ENCODE results near the gene LCORL.

The LCORL gene

DNA sequence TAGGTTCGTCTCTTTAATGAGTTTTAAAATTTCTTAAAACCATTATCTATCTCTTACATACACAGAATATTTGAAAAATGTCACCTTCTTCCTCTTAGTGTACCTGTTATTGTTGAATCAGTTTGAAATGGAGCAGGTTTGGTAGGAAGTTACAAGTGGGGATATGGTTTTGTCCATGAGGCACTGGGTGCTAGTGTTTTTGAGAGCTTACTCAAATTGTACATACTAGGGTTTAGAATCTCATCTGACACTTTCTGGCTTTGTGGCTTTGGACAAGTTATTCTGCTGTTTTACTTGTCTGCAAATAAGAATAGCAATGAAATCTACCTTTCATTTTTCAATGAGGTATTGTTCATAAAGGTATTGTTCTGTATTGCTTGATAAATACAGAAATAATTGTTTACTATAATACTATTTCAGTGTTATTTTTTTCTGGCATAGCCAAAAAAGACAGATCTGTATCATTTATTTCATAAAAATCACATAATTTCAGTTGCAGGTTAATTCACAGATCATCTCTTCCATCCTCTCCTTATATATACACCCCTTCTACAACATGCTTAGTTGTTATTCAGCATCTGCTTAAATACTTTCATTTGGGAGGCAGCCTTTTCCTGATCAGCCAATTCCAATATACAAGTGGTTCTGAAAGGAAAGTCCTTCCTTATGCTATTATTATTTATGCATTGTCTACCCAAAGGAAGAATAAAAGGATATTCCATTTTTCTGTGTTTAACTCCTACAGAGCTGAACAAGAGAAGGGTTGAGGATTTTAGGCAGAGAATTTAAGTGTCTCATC lies 197.5 kb downstream of the LCORL start:
- H3K27ac ChIP-seq (ENCODE audit: low read depth, low read length), result no peak overlapping the region
- H3K9ac ChIP-seq (ENCODE audit: low read length in 5 of 5), result no peak overlapping the region
- H3K4me3 ChIP-seq (ENCODE audit: low read depth in 1 of 5, low read length in 5 of 5), result no peak overlapping the region
- no peaks in the 10 kb centered on the region for H3K36me3 ChIP-seq (ENCODE audit: control insufficient read depth in 5 of 5, insufficient read depth in 5 of 5, low read length in 5 of 5)
- H3K4me1 ChIP-seq (ENCODE audit: control insufficient read depth in 5 of 5, insufficient read depth in 5 of 5, low read length in 5 of 5), result no peaks in the 10 kb centered on the region
- no peaks in the 10 kb centered on the region for H3K27me3 ChIP-seq (ENCODE audit: control insufficient read depth in 5 of 5, insufficient read depth in 4 of 5, low read length in 5 of 5)
- no peaks in the 10 kb centered on the region for H3K9me3 ChIP-seq (ENCODE audit: control insufficient read depth in 5 of 5, low read length in 5 of 5)

DNA sequence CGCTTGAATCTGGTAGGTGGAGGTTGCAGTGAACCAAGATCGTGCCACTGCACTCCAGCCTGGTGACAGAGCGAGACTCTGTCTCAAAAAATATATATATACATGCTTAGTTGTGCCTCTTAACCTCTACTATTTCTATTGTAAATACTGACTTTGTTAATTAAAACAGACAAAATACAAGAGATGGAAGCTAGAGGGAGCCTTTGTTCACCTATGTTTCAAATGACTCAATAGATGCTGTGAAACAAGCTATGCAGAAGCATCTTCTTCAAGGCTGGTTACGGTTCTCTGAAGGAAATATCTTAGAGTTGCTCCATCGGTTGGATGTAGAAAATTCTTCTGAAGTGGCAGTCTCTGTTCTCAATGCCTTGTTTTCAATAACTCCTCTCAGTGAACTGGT lies 204.5 kb downstream of the LCORL start:
- no peaks in the 10 kb centered on the region for H3K36me3 ChIP-seq (ENCODE audit: control insufficient read depth in 5 of 5, insufficient read depth in 5 of 5, low read length in 5 of 5)
- H3K9me3 ChIP-seq (ENCODE audit: control insufficient read depth in 5 of 5, low read length in 5 of 5), result no peaks in the 10 kb centered on the region
- no peak overlapping the region for H3K27ac ChIP-seq (ENCODE audit: low read depth, low read length)
- no peaks in the 10 kb centered on the region for H3K4me1 ChIP-seq (ENCODE audit: control insufficient read depth in 5 of 5, insufficient read depth in 5 of 5, low read length in 5 of 5)
- H3K4me3 ChIP-seq (ENCODE audit: low read depth in 1 of 5, low read length in 5 of 5), result no peak overlapping the region
- no peaks in the 10 kb centered on the region for H3K27me3 ChIP-seq (ENCODE audit: control insufficient read depth in 5 of 5, insufficient read depth in 4 of 5, low read length in 5 of 5)
- no peak overlapping the region for H3K9ac ChIP-seq (ENCODE audit: low read length in 5 of 5)

DNA sequence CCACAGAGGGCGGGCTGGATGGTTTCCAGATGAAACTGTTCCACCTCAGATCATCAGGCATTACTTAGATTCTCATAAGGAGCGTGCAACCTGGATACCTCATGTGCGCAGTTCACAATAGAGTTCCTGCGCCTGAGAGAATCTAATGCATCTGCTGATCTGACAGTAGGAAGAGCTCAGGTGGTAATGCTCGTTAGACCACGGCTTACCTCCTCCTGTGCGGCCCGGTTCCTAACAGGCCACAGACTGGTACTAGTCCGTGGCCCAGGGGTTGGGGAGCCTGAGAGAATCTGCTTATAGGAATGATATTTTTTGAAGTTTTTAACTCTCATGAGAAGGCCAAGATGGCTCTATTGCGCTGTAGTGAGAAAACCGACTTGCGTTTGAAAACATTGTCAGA lies 205.4 kb downstream of the LCORL start:
- Histone ChIP-seq H3K27me3 (ENCODE audit: control insufficient read depth in 5 of 5, insufficient read depth in 4 of 5, low read length in 5 of 5) (no peaks in the 10 kb centered on the region), H3K4me1 (ENCODE audit: control insufficient read depth in 5 of 5, insufficient read depth in 5 of 5, low read length in 5 of 5) (peaks cover 0 to 6% (median 4%) of the 10 kb centered on the region in 5 donors), H3K9me3 (ENCODE audit: control insufficient read depth in 5 of 5, low read length in 5 of 5) (no peaks in the 10 kb centered on the region)

DNA sequence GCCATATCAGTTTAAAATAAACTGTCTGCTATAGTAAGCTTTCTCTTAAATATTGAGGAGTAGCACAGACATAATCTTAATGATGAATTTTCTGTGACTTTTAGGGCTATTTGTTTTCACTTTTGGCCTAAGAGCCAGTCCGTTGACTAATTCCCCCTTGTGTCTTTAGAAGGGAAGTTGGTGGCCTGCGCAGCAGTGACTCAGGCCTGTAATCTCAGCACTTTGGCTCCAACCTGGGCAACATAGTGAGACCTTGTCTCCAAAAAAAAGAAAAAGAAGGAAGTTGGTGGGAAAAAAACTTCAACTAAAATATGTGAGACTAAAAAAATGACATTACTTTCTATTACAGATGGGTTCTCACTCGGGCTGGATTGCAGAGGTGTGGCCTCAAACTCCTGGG lies 207.4 kb downstream of the LCORL start:
- Histone ChIP-seq H3K4me3 (ENCODE audit: low read depth in 1 of 5, low read length in 5 of 5) (no peak overlapping the region), H3K9me3 (ENCODE audit: control insufficient read depth in 5 of 5, low read length in 5 of 5) (no peaks in the 10 kb centered on the region), H3K36me3 (ENCODE audit: control insufficient read depth in 5 of 5, insufficient read depth in 5 of 5, low read length in 5 of 5) (no peaks in the 10 kb centered on the region), H3K27me3 (ENCODE audit: control insufficient read depth in 5 of 5, insufficient read depth in 4 of 5, low read length in 5 of 5) (no peaks in the 10 kb centered on the region), H3K4me1 (ENCODE audit: control insufficient read depth in 5 of 5, insufficient read depth in 5 of 5, low read length in 5 of 5) (peaks cover 0 to 19% (median 16%) of the 10 kb centered on the region in 5 donors), H3K9ac (ENCODE audit: low read length in 5 of 5) (no peak overlapping the region), H3K27ac (ENCODE audit: low read depth, low read length) (no peak overlapping the region)

More for the DNA sequence above, 205.4 kb downstream of the LCORL start:
- Histone ChIP-seq H3K27ac (ENCODE audit: low read depth, low read length) (no peak overlapping the region), H3K4me3 (ENCODE audit: low read depth in 1 of 5, low read length in 5 of 5) (no peak overlapping the region), H3K9ac (ENCODE audit: low read length in 5 of 5) (peak overlapping the region in 1 of 5 donors; percentile 20), H3K36me3 (ENCODE audit: control insufficient read depth in 5 of 5, insufficient read depth in 5 of 5, low read length in 5 of 5) (no peaks in the 10 kb centered on the region)

DNA sequence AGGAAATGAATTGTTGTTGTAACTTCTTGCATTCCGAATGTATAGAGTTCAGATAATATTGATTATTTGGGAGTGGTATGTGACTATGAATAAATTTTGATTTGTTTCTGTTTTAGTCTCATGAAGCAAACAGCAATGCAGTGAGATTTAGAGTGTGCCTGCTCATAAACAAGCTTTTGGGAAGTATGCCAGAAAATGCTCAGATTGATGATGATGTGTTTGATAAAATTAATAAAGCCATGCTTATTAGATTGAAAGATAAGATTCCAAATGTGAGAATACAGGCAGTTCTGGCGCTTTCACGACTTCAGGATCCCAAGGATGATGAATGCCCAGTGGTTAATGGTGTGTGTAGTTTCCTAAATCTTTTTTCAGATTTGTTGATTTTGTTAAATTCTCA lies 208.8 kb downstream of the LCORL start:
- peaks cover 2 to 31% (median 29%) of the 10 kb centered on the region in 5 donors for H3K4me1 ChIP-seq (ENCODE audit: control insufficient read depth in 5 of 5, insufficient read depth in 5 of 5, low read length in 5 of 5)
- no peaks in the 10 kb centered on the region for H3K9me3 ChIP-seq (ENCODE audit: control insufficient read depth in 5 of 5, low read length in 5 of 5)
- H3K9ac ChIP-seq (ENCODE audit: low read length in 5 of 5), result no peak overlapping the region
- H3K27ac ChIP-seq (ENCODE audit: low read depth, low read length), result no peak overlapping the region
- no peak overlapping the region for H3K4me3 ChIP-seq (ENCODE audit: low read depth in 1 of 5, low read length in 5 of 5)
- no peaks in the 10 kb centered on the region for H3K27me3 ChIP-seq (ENCODE audit: control insufficient read depth in 5 of 5, insufficient read depth in 4 of 5, low read length in 5 of 5)
- H3K36me3 ChIP-seq (ENCODE audit: control insufficient read depth in 5 of 5, insufficient read depth in 5 of 5, low read length in 5 of 5), result no peaks in the 10 kb centered on the region

DNA sequence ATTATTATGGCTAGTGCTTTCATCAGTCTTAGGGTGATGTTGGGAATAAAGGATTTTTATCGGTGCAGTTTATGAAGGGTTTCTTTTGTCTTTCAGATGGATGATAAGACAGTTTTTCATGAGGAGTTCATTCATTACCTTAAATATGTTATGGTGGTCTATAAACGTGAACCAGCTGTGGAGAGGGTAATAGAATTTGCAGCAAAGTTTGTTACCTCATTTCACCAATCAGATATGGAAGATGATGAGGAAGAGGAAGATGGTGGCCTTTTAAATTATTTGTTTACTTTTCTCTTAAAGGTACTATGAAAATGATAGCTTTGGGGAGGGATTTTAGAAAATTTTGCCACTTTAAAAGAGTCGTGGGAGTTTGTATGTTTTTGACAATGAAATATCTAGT lies 209.4 kb downstream of the LCORL start:
- no peak overlapping the region for H3K9ac ChIP-seq (ENCODE audit: low read length in 5 of 5)
- no peaks in the 10 kb centered on the region for H3K9me3 ChIP-seq (ENCODE audit: control insufficient read depth in 5 of 5, low read length in 5 of 5)
- peaks cover 2 to 38% (median 36%) of the 10 kb centered on the region in 5 donors for H3K4me1 ChIP-seq (ENCODE audit: control insufficient read depth in 5 of 5, insufficient read depth in 5 of 5, low read length in 5 of 5)
- no peak overlapping the region for H3K4me3 ChIP-seq (ENCODE audit: low read depth in 1 of 5, low read length in 5 of 5)
- no peak overlapping the region for H3K27ac ChIP-seq (ENCODE audit: low read depth, low read length)
- H3K27me3 ChIP-seq (ENCODE audit: control insufficient read depth in 5 of 5, insufficient read depth in 4 of 5, low read length in 5 of 5), result no peaks in the 10 kb centered on the region
- H3K36me3 ChIP-seq (ENCODE audit: control insufficient read depth in 5 of 5, insufficient read depth in 5 of 5, low read length in 5 of 5), result no peaks in the 10 kb centered on the region

DNA sequence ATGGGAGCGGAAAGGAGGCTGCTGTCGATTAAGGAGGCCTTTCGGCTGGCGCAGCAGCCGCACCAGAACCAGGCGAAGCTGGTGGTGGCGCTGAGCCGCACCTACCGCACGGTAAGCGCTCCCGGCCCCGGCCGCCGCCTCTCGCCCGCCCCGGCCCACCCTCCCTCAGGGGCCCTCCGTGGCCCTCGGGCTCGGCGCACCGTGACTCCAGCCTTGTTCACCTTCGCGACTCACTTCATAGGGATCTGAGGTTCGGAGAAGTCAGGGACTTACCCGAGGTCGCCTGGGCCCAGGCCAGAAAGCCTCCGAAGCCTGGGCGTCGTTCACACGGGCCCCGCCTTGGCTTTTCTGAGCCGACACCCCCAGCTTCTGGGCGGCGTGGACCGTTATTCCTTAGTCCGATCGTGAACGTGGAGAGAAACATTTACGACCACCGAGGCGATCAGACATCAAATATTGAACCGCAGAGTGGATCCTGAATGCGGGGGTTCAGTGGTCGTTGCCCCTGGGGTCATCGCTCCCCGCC lies 210.4 kb downstream of the LCORL start:
- peak overlapping the region in 4 of 5 donors; percentile 2 to 98 (median 76) for H3K9ac ChIP-seq (ENCODE audit: low read length in 5 of 5)
- no peaks in the 10 kb centered on the region for H3K36me3 ChIP-seq (ENCODE audit: control insufficient read depth in 5 of 5, insufficient read depth in 5 of 5, low read length in 5 of 5)
- H3K9me3 ChIP-seq (ENCODE audit: control insufficient read depth in 5 of 5, low read length in 5 of 5), result no peaks in the 10 kb centered on the region
- peaks cover 2 to 45% (median 37%) of the 10 kb centered on the region in 5 donors for H3K4me1 ChIP-seq (ENCODE audit: control insufficient read depth in 5 of 5, insufficient read depth in 5 of 5, low read length in 5 of 5)
- H3K27ac ChIP-seq (ENCODE audit: low read depth, low read length), result peak overlapping the region; percentile 91
- peak overlapping the region; percentile 36 to 94 (median 76) for H3K4me3 ChIP-seq (ENCODE audit: low read depth in 1 of 5, low read length in 5 of 5)
- no peaks in the 10 kb centered on the region for H3K27me3 ChIP-seq (ENCODE audit: control insufficient read depth in 5 of 5, insufficient read depth in 4 of 5, low read length in 5 of 5)

DNA sequence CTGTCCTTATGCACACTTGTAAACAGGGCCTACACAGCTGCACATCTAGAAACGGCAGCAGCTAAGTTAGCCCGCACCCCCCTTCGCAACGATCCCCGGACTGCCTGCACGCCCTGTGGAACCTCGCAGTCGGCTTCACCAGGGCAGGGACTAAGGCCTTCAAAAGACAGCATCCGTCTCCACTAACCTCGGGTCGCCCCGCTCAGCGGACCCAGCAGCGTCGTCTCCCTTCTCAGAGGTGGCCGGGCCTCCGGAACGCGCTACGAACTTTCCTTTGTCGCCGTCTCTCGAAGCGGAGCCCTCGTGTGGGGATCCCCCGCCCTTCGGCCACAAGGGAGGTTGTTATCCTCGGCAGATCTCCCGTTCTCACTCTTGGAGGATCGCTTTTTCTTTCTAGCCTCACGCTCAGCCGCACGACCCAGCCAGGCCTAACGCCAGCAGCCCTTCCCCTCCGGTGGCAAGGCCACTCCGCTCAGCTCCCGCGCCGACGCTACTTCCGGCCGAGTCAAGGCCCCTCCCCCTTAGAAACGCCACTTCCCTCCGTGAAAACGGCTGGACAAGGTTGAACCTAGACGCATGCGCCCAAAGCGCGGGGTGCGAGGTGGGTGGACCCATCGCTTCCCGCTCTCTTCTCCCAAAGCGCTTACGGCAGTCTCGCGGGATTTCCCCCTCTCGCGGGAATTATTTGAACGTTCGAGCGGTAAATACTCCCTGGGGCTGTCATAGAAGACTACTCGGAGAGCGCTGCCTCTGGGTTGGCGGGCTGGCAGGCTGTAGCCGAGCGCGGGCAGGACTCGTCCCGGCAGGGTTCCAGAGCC lies 211.1 kb downstream of the LCORL start, which contains the start of the genes DCAF16 and NCAPG:
Gene DCAF16 (minus strand): TSS at position 498 of the 818 bp plus-strand sequence. CDS start 6,616 bp downstream, outside the sequence.
Gene NCAPG (plus strand): TSS at position 720 of the 818 bp plus-strand sequence. CDS start 99 bp downstream, outside the sequence.
- Histone ChIP-seq H3K27me3 (ENCODE audit: control insufficient read depth in 5 of 5, insufficient read depth in 4 of 5, low read length in 5 of 5) (no peaks in the 10 kb centered on the region), H3K4me1 (ENCODE audit: control insufficient read depth in 5 of 5, insufficient read depth in 5 of 5, low read length in 5 of 5) (peaks cover 2 to 45% (median 37%) of the 10 kb centered on the region in 5 donors), H3K9ac (ENCODE audit: low read length in 5 of 5) (peak within 1 kb of the TSS; percentile 42 to 99 (median 96)), H3K4me3 (ENCODE audit: low read depth in 1 of 5, low read length in 5 of 5) (peak within 1 kb of the TSS; percentile 76 to 94 (median 89)), H3K27ac (ENCODE audit: low read depth, low read length) (peak within 1 kb of the TSS; percentile 91), H3K36me3 (ENCODE audit: control insufficient read depth in 5 of 5, insufficient read depth in 5 of 5, low read length in 5 of 5) (no peaks in the 10 kb centered on the region), H3K9me3 (ENCODE audit: control insufficient read depth in 5 of 5, low read length in 5 of 5) (no peaks in the 10 kb centered on the region)

DNA sequence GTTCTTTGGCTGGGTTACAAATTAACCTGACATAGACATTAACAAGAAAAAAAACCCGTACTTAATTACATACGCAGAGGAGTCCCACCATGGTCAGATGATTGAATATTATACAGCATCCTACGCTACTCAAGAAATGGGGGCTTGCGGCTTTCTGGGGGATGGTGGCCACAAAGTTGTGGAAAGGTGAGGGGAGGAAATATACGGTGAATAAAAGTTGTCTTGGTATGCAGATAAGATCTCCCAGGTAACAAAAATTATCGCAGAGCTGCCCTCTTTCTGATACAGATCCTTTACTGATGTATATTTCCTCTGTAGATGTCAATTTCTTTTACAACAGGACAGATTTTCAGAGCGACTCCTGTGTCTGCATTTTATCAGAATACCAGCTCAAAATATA lies 211.9 kb downstream of the LCORL start:
- no peaks in the 10 kb centered on the region for H3K27me3 ChIP-seq (ENCODE audit: control insufficient read depth in 5 of 5, insufficient read depth in 4 of 5, low read length in 5 of 5)
- H3K27ac ChIP-seq (ENCODE audit: low read depth, low read length), result peak overlapping the region; percentile 91
- H3K4me1 ChIP-seq (ENCODE audit: control insufficient read depth in 5 of 5, insufficient read depth in 5 of 5, low read length in 5 of 5), result peaks cover 2 to 45% (median 37%) of the 10 kb centered on the region in 5 donors
- peaks cover 0 to 3% (median under 1%) of the 10 kb centered on the region in 5 donors for H3K36me3 ChIP-seq (ENCODE audit: control insufficient read depth in 5 of 5, insufficient read depth in 5 of 5, low read length in 5 of 5)
- H3K9me3 ChIP-seq (ENCODE audit: control insufficient read depth in 5 of 5, low read length in 5 of 5), result no peaks in the 10 kb centered on the region
- H3K9ac ChIP-seq (ENCODE audit: low read length in 5 of 5), result peak overlapping the region; percentile 42 to 99 (median 96)
- peak overlapping the region; percentile 76 to 94 (median 89) for H3K4me3 ChIP-seq (ENCODE audit: low read depth in 1 of 5, low read length in 5 of 5)
